Neutrophil (primary cell): ENCODE data around the gene DPYD.

ENCODE experiments used
- H3K27ac ChIP-seq: fragments of 200-600 bp; sonication (generic); 2 replicates; pipeline ENCODE4 v1.5.1; 2016; ENCODE audit warnings: mild to moderate bottlenecking, moderate library complexity
- H3K27me3 ChIP-seq: fragments of 200-600 bp; sonication (generic); 2 replicates; pipeline ENCODE4 v1.6.0; 2016; ENCODE audit warnings: mild to moderate bottlenecking
- H3K36me3 ChIP-seq: fragments of 200-600 bp; sonication (generic); 2 replicates; pipeline ENCODE4 v1.5.1; 2017
- H3K4me1 ChIP-seq, 2 experiments: fragments of 200-600 bp in 1 of 2; sonication (generic) in 1 of 2; 1 replicate in 1 of 2; 2 replicates in 1 of 2; pipeline versions ENCODE4 v1.5.1 to v1.6.1; 2013 to 2016; ENCODE audit warnings: low read depth in 1 of 2, low read length in 1 of 2, mild to moderate bottlenecking in 1 of 2, moderate library complexity in 1 of 2; ENCODE audit not compliant: control insufficient read depth in 1 of 2, insufficient read depth in 1 of 2
- H3K4me3 ChIP-seq, 2 experiments: fragments of 200-600 bp in 1 of 2; sonication (generic) in 1 of 2; 1 replicate in 1 of 2; 2 replicates in 1 of 2; pipeline ENCODE4 v1.5.1; 2013 to 2016; ENCODE audit warnings: low read depth in 1 of 2, low read length in 1 of 2, mild to moderate bottlenecking in 1 of 2, moderate library complexity in 1 of 2
- H3K9me3 ChIP-seq: fragments of 200-600 bp; sonication (generic); 2 replicates; pipeline ENCODE4 v1.5.1; 2016
- TF ChIP-seq, protein P1 (sequence below): fragments of 200-600 bp; sonication (generic); IDR thresholded peaks from 2 replicates; pipeline ENCODE4 v1.5.1; 2016; ENCODE audit warnings: antibody characterized with exemption

DPYD gene

DNA sequence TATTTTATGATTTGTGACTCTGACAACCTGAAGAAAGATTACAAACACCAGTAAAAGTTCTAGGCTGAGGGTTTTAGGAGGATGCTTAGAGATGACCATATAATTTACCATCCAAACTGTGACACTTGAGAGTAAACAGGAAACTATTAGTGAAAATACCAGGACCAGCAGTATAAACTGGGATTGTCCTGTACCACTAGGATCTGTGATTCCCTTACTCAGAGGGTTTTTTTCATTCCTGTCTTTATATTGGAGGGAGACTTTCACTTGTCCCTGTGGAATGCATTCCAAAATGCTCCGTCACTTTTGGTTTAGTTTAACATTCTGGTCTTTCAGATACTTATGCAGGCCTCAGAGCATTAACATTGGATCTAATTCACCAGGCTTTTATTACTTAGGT, 716.4 kb downstream of the DPYD start:
- no peak overlapping the region for H3K27ac ChIP-seq
- no peak overlapping the region for H3K4me3 ChIP-seq
- TF ChIP-seq, protein P1, sequence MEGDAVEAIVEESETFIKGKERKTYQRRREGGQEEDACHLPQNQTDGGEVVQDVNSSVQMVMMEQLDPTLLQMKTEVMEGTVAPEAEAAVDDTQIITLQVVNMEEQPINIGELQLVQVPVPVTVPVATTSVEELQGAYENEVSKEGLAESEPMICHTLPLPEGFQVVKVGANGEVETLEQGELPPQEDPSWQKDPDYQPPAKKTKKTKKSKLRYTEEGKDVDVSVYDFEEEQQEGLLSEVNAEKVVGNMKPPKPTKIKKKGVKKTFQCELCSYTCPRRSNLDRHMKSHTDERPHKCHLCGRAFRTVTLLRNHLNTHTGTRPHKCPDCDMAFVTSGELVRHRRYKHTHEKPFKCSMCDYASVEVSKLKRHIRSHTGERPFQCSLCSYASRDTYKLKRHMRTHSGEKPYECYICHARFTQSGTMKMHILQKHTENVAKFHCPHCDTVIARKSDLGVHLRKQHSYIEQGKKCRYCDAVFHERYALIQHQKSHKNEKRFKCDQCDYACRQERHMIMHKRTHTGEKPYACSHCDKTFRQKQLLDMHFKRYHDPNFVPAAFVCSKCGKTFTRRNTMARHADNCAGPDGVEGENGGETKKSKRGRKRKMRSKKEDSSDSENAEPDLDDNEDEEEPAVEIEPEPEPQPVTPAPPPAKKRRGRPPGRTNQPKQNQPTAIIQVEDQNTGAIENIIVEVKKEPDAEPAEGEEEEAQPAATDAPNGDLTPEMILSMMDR: no peak
- no peaks in the 10 kb centered on the region for H3K4me1 ChIP-seq
- no peaks in the 10 kb centered on the region for H3K36me3 ChIP-seq
- H3K27me3 ChIP-seq: no peaks in the 10 kb centered on the region
- no peaks in the 10 kb centered on the region for H3K9me3 ChIP-seq

DNA sequence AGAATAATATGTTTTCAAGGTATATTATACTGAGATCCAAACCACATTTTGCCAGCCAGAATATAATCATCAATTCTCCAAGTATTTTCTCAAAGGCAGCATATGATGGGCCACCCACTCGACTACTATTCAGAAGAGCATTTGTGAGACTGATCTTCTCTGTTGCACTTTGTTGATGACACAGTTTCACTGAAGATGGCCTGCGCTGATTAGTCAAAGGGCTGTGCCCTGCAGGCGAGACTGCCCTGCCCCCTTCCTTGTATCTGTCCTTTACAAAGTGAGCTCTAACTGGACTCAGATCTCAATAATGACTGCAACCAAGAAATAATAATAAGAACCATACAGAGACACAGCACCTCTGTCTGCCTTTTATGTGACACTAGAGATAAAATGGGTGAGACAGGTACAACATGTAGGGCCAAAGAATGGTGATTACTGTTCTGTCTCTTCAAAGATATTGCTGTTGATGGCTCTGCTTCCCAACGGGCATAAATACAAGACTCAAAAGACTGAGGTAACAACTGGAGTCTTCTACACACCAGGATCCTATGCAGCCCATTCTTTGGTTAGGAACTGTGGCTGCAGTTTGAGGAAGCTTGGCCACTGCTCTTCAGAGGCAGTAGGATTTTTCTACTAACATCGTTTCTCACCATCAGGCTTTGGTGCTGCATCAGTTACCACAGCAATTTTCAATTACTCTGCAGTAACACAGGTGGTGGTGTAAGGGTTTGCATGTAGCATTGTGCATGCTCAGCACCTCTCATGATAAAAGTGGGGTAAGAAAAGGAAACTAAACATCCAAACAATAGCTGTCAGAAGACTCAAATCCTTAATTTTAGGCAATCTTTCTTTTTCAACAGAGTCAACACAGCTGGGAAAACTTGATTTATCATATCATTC, 718.1 kb downstream of the DPYD start:
- no peak overlapping the region for H3K4me3 ChIP-seq
- no peaks in the 10 kb centered on the region for H3K9me3 ChIP-seq
- H3K4me1 ChIP-seq: no peaks in the 10 kb centered on the region
- TF ChIP-seq, protein P1: no peak
- H3K36me3 ChIP-seq: no peaks in the 10 kb centered on the region
- H3K27ac ChIP-seq: no peak overlapping the region
- no peaks in the 10 kb centered on the region for H3K27me3 ChIP-seq

DNA sequence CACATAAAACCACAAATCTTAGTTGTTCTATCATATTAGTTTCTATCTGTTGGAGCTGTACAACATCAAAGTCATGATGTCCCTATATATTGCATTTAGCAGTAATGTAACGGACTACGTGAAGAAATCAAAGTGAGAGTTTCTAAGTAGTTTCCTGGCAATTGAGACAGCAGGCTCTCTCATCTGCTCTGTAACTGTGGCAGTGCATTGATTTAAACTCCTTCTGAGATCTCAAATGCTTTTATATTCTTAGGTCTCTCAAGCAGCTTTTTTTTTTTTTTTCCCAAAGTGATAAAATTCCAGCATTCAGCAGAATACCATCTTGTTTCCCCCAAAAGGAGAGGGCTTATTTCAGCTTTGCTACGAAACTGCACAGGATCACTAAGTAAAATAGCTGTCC, 719.2 kb downstream of the DPYD start:
- Histone ChIP-seq H3K9me3 (no peaks in the 10 kb centered on the region), H3K4me3 (no peak overlapping the region), H3K27ac (no peak overlapping the region), H3K27me3 (no peaks in the 10 kb centered on the region), H3K36me3 (no peaks in the 10 kb centered on the region), H3K4me1 (no peaks in the 10 kb centered on the region)
- TF ChIP-seq, protein P1: no peak

DNA sequence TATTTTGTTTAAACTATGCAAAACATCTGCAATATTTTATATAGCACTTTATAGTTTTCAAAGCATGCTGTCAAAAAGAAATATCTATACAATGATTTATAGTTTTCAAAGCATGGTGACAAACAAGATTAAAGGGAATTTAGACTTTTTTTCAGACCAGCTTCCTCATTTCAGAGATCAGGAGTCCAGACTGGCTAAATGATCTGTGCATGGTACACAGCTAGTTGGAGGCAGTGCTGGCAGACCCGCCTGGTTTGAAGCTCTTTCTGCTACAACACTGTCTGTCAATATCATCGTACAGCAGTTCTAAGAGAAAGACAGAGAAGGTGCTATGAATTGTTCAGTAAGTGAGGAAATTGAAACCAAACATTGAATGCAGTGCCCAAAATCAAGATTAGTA, 720.2 kb downstream of the DPYD start:
- H3K27me3 ChIP-seq: no peaks in the 10 kb centered on the region
- TF ChIP-seq, protein P1: no peak
- no peaks in the 10 kb centered on the region for H3K4me1 ChIP-seq
- no peaks in the 10 kb centered on the region for H3K36me3 ChIP-seq
- H3K9me3 ChIP-seq: no peaks in the 10 kb centered on the region
- H3K4me3 ChIP-seq: no peak overlapping the region
- no peak overlapping the region for H3K27ac ChIP-seq

DNA sequence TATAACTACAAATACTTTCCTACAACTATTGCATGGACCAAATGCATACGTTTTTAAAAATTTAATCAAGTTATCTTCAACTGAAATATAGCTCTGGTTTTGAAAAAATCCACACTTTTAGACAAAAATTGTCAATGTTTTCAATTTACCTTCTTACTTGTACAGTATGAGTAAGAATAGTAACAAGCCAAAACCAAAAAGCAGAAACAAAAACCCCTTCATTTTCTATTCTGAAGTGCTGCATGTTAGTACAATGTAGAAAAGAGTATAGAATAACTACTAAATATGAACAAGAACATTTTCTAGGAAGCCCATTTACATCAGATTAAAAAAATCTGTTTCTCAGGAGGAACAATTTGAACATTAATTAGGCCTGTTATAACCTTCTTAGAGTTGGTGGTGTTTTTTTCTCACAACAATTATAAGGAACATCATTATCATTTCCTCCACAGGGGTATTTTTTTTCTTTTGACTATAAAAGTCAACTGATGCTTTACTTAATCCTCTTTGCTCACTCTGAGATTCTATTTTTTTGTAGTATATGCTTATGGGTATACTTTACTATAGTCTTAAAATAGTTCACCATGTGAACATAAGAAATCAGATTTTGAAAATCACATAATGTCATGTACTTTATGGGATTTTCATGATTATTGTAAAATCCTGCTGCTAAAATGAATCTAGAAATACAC, 723.9 kb downstream of the DPYD start:
- Histone ChIP-seq H3K4me1 (no peaks in the 10 kb centered on the region), H3K27me3 (no peaks in the 10 kb centered on the region), H3K27ac (no peak overlapping the region), H3K9me3 (no peaks in the 10 kb centered on the region), H3K4me3 (no peak overlapping the region), H3K36me3 (peaks cover 14% of the 10 kb centered on the region)
- TF ChIP-seq, protein P1: no peak
